Right lobe of liver (tissue), 4 donors: ENCODE results near the gene WDFY1.

Source experiments
- CTCF ChIP-seq, 4 donors: fragments of 200-600 bp in 3 of 4; fragments of 450-650 bp in 1 of 4; IDR thresholded peaks; one replicate each; pipeline versions ENCODE4 v1.5.1 to v1.8.0; 2016 to 2022; ENCODE audit warnings: antibody characterized with exemption in 4 of 4, mild to moderate bottlenecking in 2 of 4
- POLR2A ChIP-seq: fragments of 450-650 bp; IDR thresholded peaks from one replicate; pipeline ENCODE4 v1.6.1; 2017; ENCODE audit warnings: antibody characterized with exemption, mild to moderate bottlenecking
- donor health status: DM: no; HTN: no; CAD: no.
- donor health status: DM: no; HTN: no; CAD: no.
- donor health status: DM: no; HTN: yes; CAD: no.

- TF ChIP-seq CTCF (IDR thresholded peaks at IDR 0.05): no peak
- TF ChIP-seq POLR2A: no peak
Observed at GRCh38 chr2:223859070-223859469, 86.1 kb downstream of the WDFY1 start.
